Gastroesophageal sphincter (tissue), 4 donors: ENCODE data around the gene PRKRA. TPM values are rescaled to one million over a fixed set of nuclear protein-coding genes. Genes with fewer than 3 reads are reported as not detected.
A peak's percentile ranks its signal among the peaks of the same experiment; 100 is the strongest.

Experiments used
- ATAC-seq: fragments of 150-250 bp; one replicate; pipeline ENCODE4 v1.9.1; 2016; ENCODE audit warnings: mild to moderate bottlenecking, moderate library complexity
- H3K27ac ChIP-seq, 4 donors: fragments of 200-600 bp; sonication (generic) in 3 of 4; 1 replicate in 3 of 4; 2 replicates in 1 of 4; pipeline ENCODE4 v1.5.1; 2016 to 2019
- H3K27me3 ChIP-seq: fragments of 200-600 bp; sonication (generic); one replicate; pipeline ENCODE4 v1.5.1; 2019
- H3K36me3 ChIP-seq, 2 donors: fragments of 200-600 bp; sonication (generic); one replicate each; pipeline ENCODE4 v1.5.1; 2019; ENCODE audit warnings: control low read depth in 1 of 2
- H3K4me1 ChIP-seq, 3 donors: fragments of 200-600 bp; sonication (generic); 1 replicate in 2 of 3; 2 replicates in 1 of 3; pipeline ENCODE4 v1.5.1; 2016 to 2019; ENCODE audit warnings: control low read depth in 2 of 3
- H3K4me3 ChIP-seq, 2 donors: fragments of 200-600 bp; sonication (generic); one replicate each; pipeline ENCODE4 v1.5.1; 2019; ENCODE audit warnings: mild to moderate bottlenecking in 1 of 2, moderate library complexity in 1 of 2
- H3K9me3 ChIP-seq, 3 donors: fragments of 200-600 bp; sonication (generic); one replicate each; pipeline ENCODE4 v1.5.1; 2017 to 2019; ENCODE audit warnings: control low read depth in 2 of 3
- CTCF ChIP-seq, 4 experiments: fragments of 200-600 bp in 2 of 4; fragments of 450-650 bp in 2 of 4; sonication (generic) in 1 of 4; IDR thresholded peaks; one replicate each; pipeline ENCODE4 v1.5.1; 2017 to 2019; ENCODE audit warnings: antibody characterized with exemption in 4 of 4, mild to moderate bottlenecking in 2 of 4, moderate library complexity in 2 of 4
- EP300 ChIP-seq: sonication (generic); formaldehyde crosslinking; IDR thresholded peaks from one replicate; pipeline ENCODE4 v1.6.1; 2017; ENCODE audit warnings: antibody characterized with exemption, mild to moderate bottlenecking
- POLR2A ChIP-seq, 2 donors: fragments of 450-650 bp; IDR thresholded peaks; one replicate each; pipeline ENCODE4 v1.6.1; 2017; ENCODE audit warnings: antibody characterized with exemption in 2 of 2, mild to moderate bottlenecking in 2 of 2, moderate library complexity in 1 of 2
- POLR2AphosphoS5 ChIP-seq: sonication (generic); formaldehyde crosslinking; IDR thresholded peaks from one replicate; pipeline ENCODE4 v1.6.1; 2017; ENCODE audit warnings: antibody characterized with exemption
- WGBS, 2 donors: methylation state at CpG; one replicate each; pipeline ENCODE4 v1.1.5; 2018; ENCODE audit warnings: low coverage in 1 of 2; 5-methylcytosine and 5-hydroxymethylcytosine counted together
- total RNA-seq, 4 donors: library from RNA; depleted of rRNA; stranded (reverse); fragments of >200 nt; gene quantifications; one replicate each; pipeline ENCODE4 v1.1.0, GENCODE V29; 2016

The PRKRA gene
- 10 to 100 TPM; 72.2 to 89.9 (median 82.4) TPM for total RNA-seq

- TF ChIP-seq POLR2AphosphoS5 (peak; percentile 87), POLR2A (IDR thresholded peaks at IDR 0.05) (peak; percentile 92 to 93), CTCF (IDR thresholded peaks at IDR 0.05) (peak in 2 of 4 experiments; percentile 20 to 45), EP300 (no peak)
- Histone ChIP-seq H3K4me1 (peaks cover 3 to 35% (median 12%) of the 10 kb centered on the region in 3 donors), H3K9me3 (no peaks in the 10 kb centered on the region), H3K36me3 (peaks cover 0 to 21% of the 10 kb centered on the region in 2 donors), H3K27ac (peak within 1 kb of the TSS; percentile 81 to 96 (median 95)), H3K27me3 (no peaks in the 10 kb centered on the region), H3K4me3 (peak within 1 kb of the TSS; percentile 48 to 64)
- WGBS, 2 donors, result no CpG with 5 or more reads among the region's 76 CpGs
- ATAC-seq, result peak; percentile 98
Measured at GRCh38 chr2:178450774-178451525, at the start of gene PRKRA, which contains the start of gene PJVK. TSS of gene PRKRA (minus strand) at chr2:178451175. CDS start at chr2:178451030, 145 bp downstream. TSS of gene PJVK (plus strand) at chr2:178451378. CDS start at chr2:178453410, 2,032 bp downstream.

GRCh38 chr2:178499640-178500039 is 48.7 kb upstream of the PRKRA start:
- Histone ChIP-seq H3K27me3 (no peaks in the 10 kb centered on the region), H3K27ac (no peak overlapping the region), H3K9me3 (no peaks in the 10 kb centered on the region), H3K4me1 (no peaks in the 10 kb centered on the region), H3K36me3 (peaks cover 25 to 99% of the 10 kb centered on the region in 2 donors), H3K4me3 (no peak overlapping the region)
- ATAC-seq, result no peak
- TF ChIP-seq POLR2AphosphoS5, result no peak
- no peak for TF ChIP-seq POLR2A (IDR thresholded peaks at IDR 0.05)
- TF ChIP-seq CTCF (IDR thresholded peaks at IDR 0.05), result no peak
- TF ChIP-seq EP300, result no peak
- 93 to 95% methylated on average over 3 of the region's 3 CpGs for WGBS, 2 donors

GRCh38 chr2:178498137-178498536 is 47.2 kb upstream of the PRKRA start:
- Histone ChIP-seq H3K36me3 (peaks cover 34 to 99% of the 10 kb centered on the region in 2 donors), H3K27ac (no peak overlapping the region), H3K9me3 (no peaks in the 10 kb centered on the region), H3K4me1 (no peaks in the 10 kb centered on the region), H3K4me3 (no peak overlapping the region), H3K27me3 (no peaks in the 10 kb centered on the region)
- ATAC-seq, result no peak
- TF ChIP-seq EP300, result no peak

- no peak overlapping the region for H3K27ac ChIP-seq
- peaks cover 21 to 98% of the 10 kb centered on the region in 2 donors for H3K36me3 ChIP-seq
- no peaks in the 10 kb centered on the region for H3K9me3 ChIP-seq
- WGBS, 2 donors, result 74 to 84% methylated on average over 4 of the region's 4 CpGs
- ATAC-seq, result no peak
- no peaks in the 10 kb centered on the region for H3K27me3 ChIP-seq
- TF ChIP-seq CTCF (IDR thresholded peaks at IDR 0.05), result no peak
- no peak for TF ChIP-seq EP300
- TF ChIP-seq POLR2A (IDR thresholded peaks at IDR 0.05), result no peak
- no peak for TF ChIP-seq POLR2AphosphoS5
- H3K4me1 ChIP-seq, result no peaks in the 10 kb centered on the region
- no peak overlapping the region for H3K4me3 ChIP-seq
Measured at GRCh38 chr2:178496049-178496448, 45.1 kb upstream of the PRKRA start.

GRCh38 chr2:178491612-178492011 is 40.6 kb upstream of the PRKRA start:
- H3K4me1 ChIP-seq, result no peaks in the 10 kb centered on the region
- no peak overlapping the region for H3K27ac ChIP-seq
- no peak for TF ChIP-seq EP300
- no peak for TF ChIP-seq POLR2A (IDR thresholded peaks at IDR 0.05)
- no peak for TF ChIP-seq CTCF (IDR thresholded peaks at IDR 0.05)
- no peak for TF ChIP-seq POLR2AphosphoS5
- H3K4me3 ChIP-seq, result no peak overlapping the region
- no peaks in the 10 kb centered on the region for H3K9me3 ChIP-seq
- 84 to 97% methylated on average over 6 of the region's 6 CpGs for WGBS, 2 donors
- H3K36me3 ChIP-seq, result peaks cover 13 to 87% of the 10 kb centered on the region in 2 donors
- no peaks in the 10 kb centered on the region for H3K27me3 ChIP-seq
- no peak for ATAC-seq
